Stimulated activated naive CD8-positive, alpha-beta T cell treated with anti-CD3 and anti-CD28 coated beads, Interleukin-15, Interleukin-2, amounts not matched to agents 100 ng/mL and 50 ng/mL, for 24 hours (primary cell): ENCODE results near the gene ATG9B.
"Not testable (repeated sequence)": the region's sequence is repeated elsewhere in the genome, so short reads cannot be mapped to it uniquely, and the experiment has no call there.

Source experiments
- H3K27ac Mint-ChIP-seq: one replicate; pipeline ENCODE4 v1.8.0; 2021; ENCODE audit warnings: mild to moderate bottlenecking, mixed read lengths
- H3K27me3 Mint-ChIP-seq: one replicate; pipeline ENCODE4 v1.8.0; 2021; ENCODE audit warnings: mixed read lengths
- H3K36me3 Mint-ChIP-seq: one replicate; pipeline ENCODE4 v1.8.0; 2021; ENCODE audit warnings: low read depth, mixed read lengths
- H3K4me1 Mint-ChIP-seq: one replicate; pipeline ENCODE4 v1.8.0; 2021; ENCODE audit warnings: low read depth, mixed read lengths
- H3K4me3 Mint-ChIP-seq: one replicate; pipeline ENCODE4 v1.8.0; 2021; ENCODE audit warnings: mild to moderate bottlenecking, mixed read lengths
- H3K9me3 Mint-ChIP-seq: one replicate; pipeline ENCODE4 v1.8.0; 2021; ENCODE audit warnings: mixed read lengths

Gene ATG9B

GRCh38 chr7:151017953-151018420 is 6.3 kb downstream of the ATG9B start:
- no peaks in the 10 kb centered on the region for H3K9me3 Mint-ChIP-seq
- peak overlapping the region; percentile 88 for H3K27ac Mint-ChIP-seq
- H3K4me1 Mint-ChIP-seq: peaks cover 53% of the 10 kb centered on the region
- peak overlapping the region; percentile 80 for H3K4me3 Mint-ChIP-seq
- no peaks in the 10 kb centered on the region for H3K36me3 Mint-ChIP-seq
- peaks cover 24% of the 10 kb centered on the region for H3K27me3 Mint-ChIP-seq

GRCh38 chr7:151017370-151017952 is 6.8 kb downstream of the ATG9B start:
- no peaks in the 10 kb centered on the region for H3K36me3 Mint-ChIP-seq
- H3K4me3 Mint-ChIP-seq: peak overlapping the region; percentile 80
- H3K4me1 Mint-ChIP-seq: peaks cover 58% of the 10 kb centered on the region
- peaks cover 21% of the 10 kb centered on the region for H3K27me3 Mint-ChIP-seq
- H3K27ac Mint-ChIP-seq: peak overlapping the region; percentile 88
- no peaks in the 10 kb centered on the region for H3K9me3 Mint-ChIP-seq

GRCh38 chr7:151016942-151017341 is 7.4 kb downstream of the ATG9B start:
- H3K27ac Mint-ChIP-seq: no peak overlapping the region
- H3K9me3 Mint-ChIP-seq: no peaks in the 10 kb centered on the region
- H3K4me1 Mint-ChIP-seq: peaks cover 63% of the 10 kb centered on the region
- H3K4me3 Mint-ChIP-seq: peak overlapping the region; percentile 80
- no peaks in the 10 kb centered on the region for H3K36me3 Mint-ChIP-seq
- H3K27me3 Mint-ChIP-seq: peaks cover 21% of the 10 kb centered on the region

- H3K4me3 Mint-ChIP-seq: peak overlapping the region; percentile 27
- no peak overlapping the region for H3K27ac Mint-ChIP-seq
- no peaks in the 10 kb centered on the region for H3K36me3 Mint-ChIP-seq
- no peaks in the 10 kb centered on the region for H3K9me3 Mint-ChIP-seq
- H3K27me3 Mint-ChIP-seq: peaks cover 21% of the 10 kb centered on the region
- H3K4me1 Mint-ChIP-seq: peaks cover 68% of the 10 kb centered on the region
Observed at GRCh38 chr7:151016505-151016904, 7.8 kb downstream of the ATG9B start.

GRCh38 chr7:151015967-151016366 is 8.3 kb downstream of the ATG9B start:
- Mint-ChIP-seq H3K36me3 (no peaks in the 10 kb centered on the region), H3K27me3 (peaks cover 21% of the 10 kb centered on the region), H3K27ac (no peak overlapping the region), H3K9me3 (no peaks in the 10 kb centered on the region), H3K4me1 (peaks cover 71% of the 10 kb centered on the region), H3K4me3 (no peak overlapping the region)

- no peaks in the 10 kb centered on the region for H3K36me3 Mint-ChIP-seq
- H3K27me3 Mint-ChIP-seq: peaks cover 11% of the 10 kb centered on the region
- H3K4me3 Mint-ChIP-seq: peak overlapping the region; percentile 3
- H3K27ac Mint-ChIP-seq: peak overlapping the region; percentile 82
- peaks cover 81% of the 10 kb centered on the region for H3K4me1 Mint-ChIP-seq
- no peaks in the 10 kb centered on the region for H3K9me3 Mint-ChIP-seq
Observed at GRCh38 chr7:151014950-151015349, 9.3 kb downstream of the ATG9B start.

GRCh38 chr7:151013733-151014497 is 10.4 kb downstream of the ATG9B start:
- peaks cover 5% of the 10 kb centered on the region for H3K27me3 Mint-ChIP-seq
- H3K9me3 Mint-ChIP-seq: no peaks in the 10 kb centered on the region
- H3K4me3 Mint-ChIP-seq: peak overlapping the region; percentile 83
- H3K36me3 Mint-ChIP-seq: no peaks in the 10 kb centered on the region
- peaks cover 79% of the 10 kb centered on the region for H3K4me1 Mint-ChIP-seq
- peak overlapping the region; percentile 82 for H3K27ac Mint-ChIP-seq

- H3K4me1 Mint-ChIP-seq: peaks cover 81% of the 10 kb centered on the region
- no peaks in the 10 kb centered on the region for H3K36me3 Mint-ChIP-seq
- H3K9me3 Mint-ChIP-seq: no peaks in the 10 kb centered on the region
- H3K27ac Mint-ChIP-seq: no peak overlapping the region
- H3K4me3 Mint-ChIP-seq: peak overlapping the region; percentile 83
- H3K27me3 Mint-ChIP-seq: peaks cover 2% of the 10 kb centered on the region
Observed at GRCh38 chr7:151013356-151013732, 10.9 kb downstream of the ATG9B start.

GRCh38 chr7:151012911-151013347 is 11.4 kb downstream of the ATG9B start:
- Mint-ChIP-seq H3K27ac (no peak overlapping the region), H3K9me3 (no peaks in the 10 kb centered on the region), H3K27me3 (no peaks in the 10 kb centered on the region), H3K4me3 (peak overlapping the region; percentile 36), H3K36me3 (no peaks in the 10 kb centered on the region), H3K4me1 (peaks cover 81% of the 10 kb centered on the region)

- Mint-ChIP-seq H3K36me3 (no peaks in the 10 kb centered on the region), H3K4me1 (peaks cover 81% of the 10 kb centered on the region), H3K27me3 (no peaks in the 10 kb centered on the region)
Observed at GRCh38 chr7:151012031-151012692, 12.1 kb downstream of the ATG9B start.

GRCh38 chr7:151011616-151012015 is 12.7 kb downstream of the ATG9B start:
- not testable (repeated sequence) for H3K27ac Mint-ChIP-seq, H3K9me3 Mint-ChIP-seq, H3K27me3 Mint-ChIP-seq, H3K36me3 Mint-ChIP-seq, H3K4me3 Mint-ChIP-seq
- H3K4me1 Mint-ChIP-seq: peaks cover 78% of the 10 kb centered on the region

More at GRCh38 chr7:151012031-151012692, 12.1 kb downstream of the ATG9B start:
- H3K27ac Mint-ChIP-seq: peak overlapping the region; percentile 49
- H3K9me3 Mint-ChIP-seq: no peaks in the 10 kb centered on the region
- H3K4me3 Mint-ChIP-seq: peak overlapping the region; percentile 36

- no peaks in the 10 kb centered on the region for H3K27me3 Mint-ChIP-seq
- no peaks in the 10 kb centered on the region for H3K9me3 Mint-ChIP-seq
- H3K36me3 Mint-ChIP-seq: no peaks in the 10 kb centered on the region
- H3K4me1 Mint-ChIP-seq: peaks cover 73% of the 10 kb centered on the region
- peak overlapping the region; percentile 31 for H3K27ac Mint-ChIP-seq
- peak overlapping the region; percentile 54 for H3K4me3 Mint-ChIP-seq
Observed at GRCh38 chr7:151011097-151011409, 13.2 kb downstream of the ATG9B start.

GRCh38 chr7:151010307-151011096 is 13.8 kb downstream of the ATG9B start:
- Mint-ChIP-seq H3K27ac (peak overlapping the region; percentile 31), H3K9me3 (no peaks in the 10 kb centered on the region), H3K4me1 (peaks cover 71% of the 10 kb centered on the region), H3K27me3 (no peaks in the 10 kb centered on the region), H3K36me3 (no peaks in the 10 kb centered on the region), H3K4me3 (peak overlapping the region; percentile 54)

- H3K27me3 Mint-ChIP-seq: no peaks in the 10 kb centered on the region
- H3K9me3 Mint-ChIP-seq: no peaks in the 10 kb centered on the region
- H3K4me1 Mint-ChIP-seq: peaks cover 65% of the 10 kb centered on the region
- H3K27ac Mint-ChIP-seq: no peak overlapping the region
- no peaks in the 10 kb centered on the region for H3K36me3 Mint-ChIP-seq
- no peak overlapping the region for H3K4me3 Mint-ChIP-seq
Observed at GRCh38 chr7:151010037-151010306, 14.3 kb downstream of the ATG9B start.
